Myocyte (in vitro differentiated cells): ENCODE measurements around the gene PDE8A. TPM values are rescaled to one million over a fixed set of nuclear protein-coding genes. Genes with fewer than 3 reads are reported as not detected.
"Not testable (repeated sequence)": the region's sequence is repeated elsewhere in the genome, so short reads cannot be mapped to it uniquely, and the experiment has no call there.

Experiments used
- DNase-seq: peaks from one replicate; pipeline ENCODE4 v3.0.0-alpha.2; 2012; ENCODE audit warnings: low read depth
- total RNA-seq: library from RNA; depleted of rRNA; stranded (reverse); fragments of >200 nt; gene quantifications from 2 replicates; pipeline ENCODE4 v1.2.3, GENCODE V29; 2014

The PDE8A gene
- total RNA-seq, 1 donor from 2014 or later: 6.8 TPM

DNA sequence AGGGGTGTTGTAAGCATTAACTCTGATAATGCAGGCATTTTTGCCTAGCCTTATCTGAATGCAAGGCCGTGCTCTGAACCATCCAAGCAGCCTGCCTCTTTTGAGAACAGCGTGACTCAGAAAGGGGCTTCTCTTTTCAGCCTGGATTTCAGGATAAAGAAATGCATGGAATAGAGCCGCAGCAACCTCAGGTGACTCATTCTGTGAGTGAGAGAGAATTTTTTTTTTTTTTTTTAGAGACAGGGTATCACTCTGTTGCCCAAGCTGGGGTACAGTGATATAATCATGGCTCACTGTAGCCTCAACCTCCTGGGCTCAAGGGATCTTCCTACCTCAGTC, 20.6 kb upstream of the PDE8A start:
- DNase-seq: no peak

GRCh38 chr15:84961707-84962106, 19.9 kb upstream of the PDE8A start:
- DNase-seq: no peak

- DNase-seq: no peak
Observed at GRCh38 chr15:84962955-84963354, 18.7 kb upstream of the PDE8A start.

GRCh38 chr15:84967380-84967779, 14.3 kb upstream of the PDE8A start:
- no peak for DNase-seq

- DNase-seq: no peak
Observed at GRCh38 chr15:84968301-84968700, 13.4 kb upstream of the PDE8A start.

GRCh38 chr15:84969257-84969656, 12.4 kb upstream of the PDE8A start:
- DNase-seq: no peak

GRCh38 chr15:84970843-84971242, 10.8 kb upstream of the PDE8A start:
- no peak for DNase-seq

- DNase-seq: peak; percentile 40
Observed at GRCh38 chr15:84973492-84974460, 7.9 kb upstream of the PDE8A start.

DNA sequence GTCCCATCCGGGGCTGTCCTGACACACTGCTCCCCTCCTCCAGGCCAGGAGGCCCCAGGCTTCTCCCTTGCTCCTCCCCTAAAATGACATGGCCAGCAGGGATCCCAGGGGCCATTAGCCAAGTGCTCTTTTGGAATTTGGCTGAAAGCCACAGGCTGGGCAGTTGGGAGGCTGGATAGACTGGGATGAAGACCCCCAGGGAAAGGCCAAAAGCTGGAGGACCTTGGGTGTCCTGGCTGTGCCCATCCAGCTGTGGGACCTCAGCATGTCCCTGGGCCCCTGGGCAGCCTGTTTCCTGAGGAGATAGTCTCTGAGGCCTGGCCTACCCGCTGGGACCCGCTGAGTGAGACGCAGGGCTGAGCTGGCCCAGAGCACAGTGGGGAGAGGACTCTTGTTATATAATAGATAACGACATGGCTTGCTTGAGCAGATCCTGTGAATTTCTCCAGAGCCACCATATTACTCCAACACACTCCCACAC, 5.7 kb upstream of the PDE8A start:
- DNase-seq: no peak

- DNase-seq: no peak
Observed at GRCh38 chr15:84976746-84977345, 4.8 kb upstream of the PDE8A start.

GRCh38 chr15:84979651-84980050, 2.0 kb upstream of the PDE8A start:
- no peak for DNase-seq

GRCh38 chr15:84980196-84981053, 1.2 kb upstream of the PDE8A start:
- DNase-seq: peak; percentile 86

GRCh38 chr15:84981054-84981710, 474 bp upstream of the PDE8A start:
- peak; percentile 96 for DNase-seq

- DNase-seq: no peak
Observed at GRCh38 chr15:84982301-84982920, 755 bp downstream of the PDE8A start.

DNA sequence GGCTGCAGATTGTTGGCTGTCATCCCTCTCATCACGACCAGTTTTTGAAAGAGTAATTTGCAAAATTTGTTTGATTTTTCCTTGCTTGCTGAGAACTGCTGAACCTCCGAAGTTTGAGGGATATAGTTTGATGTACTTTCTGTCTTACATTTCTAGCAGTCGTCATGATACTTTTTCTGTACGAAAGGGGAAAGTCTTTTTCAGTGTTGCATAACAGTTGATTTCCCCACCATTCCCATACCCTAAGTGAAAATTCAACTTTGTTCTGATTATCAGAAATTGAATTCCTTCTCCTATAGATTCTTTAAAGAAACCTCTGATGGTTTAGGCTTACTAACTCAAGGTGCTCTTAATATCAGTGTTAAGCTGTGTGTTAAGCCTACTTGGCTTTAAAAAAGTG, 1.6 kb downstream of the PDE8A start:
- DNase-seq: no peak

DNA sequence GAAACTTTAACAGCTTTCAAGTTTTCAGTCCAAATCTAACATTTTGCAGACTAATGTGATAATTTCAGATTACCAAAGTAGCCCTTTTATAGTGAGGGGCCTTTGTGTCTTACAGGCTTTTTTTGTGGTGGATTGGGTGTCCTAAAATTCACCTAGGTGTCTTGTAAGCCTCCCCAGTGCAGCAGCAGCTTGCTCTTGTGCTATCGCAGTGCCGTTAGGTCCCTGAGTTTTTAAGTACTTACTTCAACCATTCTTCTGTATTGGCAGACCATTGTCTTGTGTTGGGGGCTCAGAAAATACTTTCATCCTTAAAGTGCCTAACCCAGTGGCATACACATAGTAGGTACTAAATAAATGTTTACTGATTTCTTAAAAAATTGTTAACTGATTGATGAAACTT, 2.1 kb downstream of the PDE8A start:
- DNase-seq: no peak

DNA sequence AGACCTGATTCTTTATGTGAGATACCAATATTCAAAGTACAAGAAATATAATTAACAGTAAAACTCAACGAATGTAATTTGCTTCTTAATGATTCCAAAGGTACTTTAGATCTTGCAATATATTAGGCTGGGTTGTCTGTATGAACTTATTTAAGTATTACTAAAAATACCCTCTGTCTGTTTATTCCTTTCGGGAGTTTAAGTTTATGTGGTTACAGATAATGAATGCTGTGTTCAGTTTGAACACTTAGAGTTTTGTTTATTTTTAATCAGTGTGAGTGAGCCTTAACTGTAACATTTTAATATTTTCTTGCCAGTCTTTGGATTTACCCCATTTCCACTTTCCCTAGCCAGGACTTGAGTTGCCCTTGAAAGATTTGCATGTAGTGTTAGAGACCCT, 3.5 kb downstream of the PDE8A start:
- no peak for DNase-seq

DNA sequence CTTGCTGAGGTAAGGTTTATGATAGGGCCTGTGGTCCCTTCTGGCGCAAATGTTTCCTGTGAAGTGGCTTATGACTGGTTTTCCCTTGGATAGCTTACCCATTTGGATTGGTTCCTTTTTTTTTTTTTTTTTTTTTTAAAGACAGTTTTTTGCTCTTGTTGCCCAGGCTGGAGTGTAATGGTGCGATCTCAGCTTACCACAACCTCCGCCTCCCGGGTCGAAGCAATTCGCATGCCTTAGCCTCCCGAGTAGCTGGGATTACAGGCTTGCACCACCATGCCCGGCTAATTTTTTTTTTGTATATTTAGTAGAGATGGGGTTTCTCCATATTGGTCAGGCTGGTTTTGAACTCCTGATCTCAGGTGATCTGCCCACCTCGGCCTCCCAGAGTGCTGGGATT, 5.7 kb downstream of the PDE8A start:
- DNase-seq: not testable (repeated sequence)

GRCh38 chr15:84987949-84988624, 6.4 kb downstream of the PDE8A start:
- no peak for DNase-seq
